ENCODE data around the gene GRK2.
"Not testable (repeated sequence)": the region's sequence is repeated elsewhere in the genome, so short reads cannot be mapped to it uniquely, and the experiment has no call there.

The GRK2 gene

DNA sequence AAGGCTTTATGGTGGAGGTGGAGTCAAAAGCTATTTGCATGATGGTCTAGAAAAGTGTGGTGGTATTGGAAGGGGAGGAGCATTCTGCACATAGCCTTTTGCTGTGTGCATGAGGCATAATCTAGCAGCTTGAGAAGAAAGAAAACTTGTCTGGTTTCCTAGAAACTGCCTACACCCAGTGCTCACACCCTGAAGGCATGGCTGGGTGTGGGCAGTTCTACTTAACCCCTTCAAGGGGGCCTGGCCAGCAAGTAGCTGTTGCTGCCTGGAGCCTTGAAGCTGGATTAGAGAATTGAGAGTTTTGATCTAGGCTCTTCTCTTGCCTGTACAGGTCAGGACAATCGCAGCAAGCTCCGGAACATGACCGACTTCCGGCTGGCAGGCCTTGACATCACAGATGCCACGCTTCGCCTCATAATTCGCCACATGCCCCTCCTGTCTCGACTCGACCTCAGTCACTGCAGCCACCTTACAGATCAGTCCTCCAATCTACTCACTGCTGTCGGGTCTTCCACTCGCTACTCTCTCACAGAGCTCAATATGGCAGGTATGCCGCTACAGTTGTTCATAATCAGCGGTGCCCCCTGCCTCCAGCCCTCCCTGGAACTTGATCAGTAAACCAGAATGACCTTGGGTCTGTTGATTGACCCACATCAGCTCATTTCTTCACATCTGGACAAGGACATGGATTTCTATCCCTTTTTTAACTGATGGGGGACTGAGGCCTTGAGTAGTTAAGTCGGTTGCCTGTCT lies 12.2 kb upstream of the GRK2 start:
- Histone ChIP-seq H3K9me3 (ENCODE audit: control insufficient read depth, low read length) (no peaks in the 10 kb centered on the region), H3K36me3 (ENCODE audit: control insufficient read depth, insufficient read depth, low read length) (peaks cover 67% of the 10 kb centered on the region), H3K4me1 (ENCODE audit: control insufficient read depth, insufficient read depth, low read length) (no peaks in the 10 kb centered on the region), H3K27me3 (ENCODE audit: control insufficient read depth, insufficient read depth, low read length, poor library complexity, severe bottlenecking) (no peaks in the 10 kb centered on the region), H3K27ac (ENCODE audit: insufficient read depth, low read depth, low read length, poor library complexity, severe bottlenecking) (no peak overlapping the region), H3K4me3 (ENCODE audit: insufficient read depth, low read depth, low read length) (no peak overlapping the region)
- 96% methylated on average over 14 of the region's 14 CpGs for WGBS, 2 experiments

DNA sequence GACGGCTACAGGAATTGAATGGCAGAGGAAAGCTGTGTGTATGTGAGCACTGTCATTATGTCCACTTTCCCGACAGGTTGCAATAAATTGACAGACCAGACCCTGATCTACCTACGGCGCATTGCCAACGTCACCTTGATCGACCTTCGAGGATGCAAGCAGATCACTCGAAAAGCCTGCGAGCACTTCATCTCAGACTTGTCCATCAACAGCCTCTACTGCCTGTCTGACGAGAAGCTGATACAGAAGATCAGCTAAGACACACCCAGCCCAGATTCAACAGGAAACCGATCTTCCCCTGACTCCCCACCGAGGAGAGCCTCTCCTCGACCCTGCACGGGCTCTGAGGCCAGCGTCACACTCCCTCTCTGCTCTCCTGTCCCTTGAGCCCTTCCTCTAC lies 11.5 kb upstream of the GRK2 start:
- WGBS, 2 experiments, result 94 to 95% methylated on average over 15 of the region's 15 CpGs
- Histone ChIP-seq H3K36me3 (ENCODE audit: control insufficient read depth, insufficient read depth, low read length) (peaks cover 61% of the 10 kb centered on the region), H3K27me3 (ENCODE audit: control insufficient read depth, insufficient read depth, low read length, poor library complexity, severe bottlenecking) (no peaks in the 10 kb centered on the region)

DNA sequence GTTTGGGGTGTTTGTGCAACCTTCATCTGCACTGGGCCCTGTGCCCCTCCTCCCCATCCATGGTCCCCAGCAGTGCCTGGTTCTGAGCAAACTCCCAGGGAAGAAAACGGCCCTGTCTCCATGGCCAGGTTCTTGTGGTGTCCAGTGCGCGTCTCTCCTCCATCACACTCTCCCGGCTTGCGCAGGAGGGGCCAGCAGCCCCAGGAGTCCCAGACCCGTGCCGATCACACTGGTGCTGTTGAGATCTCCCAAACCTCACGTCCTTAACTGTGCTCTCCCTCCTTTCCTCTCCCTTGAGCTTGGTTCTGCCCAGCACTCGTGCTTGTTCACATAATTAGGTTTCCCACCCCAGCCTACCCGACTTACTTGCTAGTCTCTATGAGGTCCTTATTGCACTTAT lies 10.9 kb upstream of the GRK2 start:
- 94 to 96% methylated on average over 10 of the region's 10 CpGs for WGBS, 2 experiments
- H3K27me3 ChIP-seq (ENCODE audit: control insufficient read depth, insufficient read depth, low read length, poor library complexity, severe bottlenecking), result no peaks in the 10 kb centered on the region
- no peaks in the 10 kb centered on the region for H3K9me3 ChIP-seq (ENCODE audit: control insufficient read depth, low read length)
- H3K36me3 ChIP-seq (ENCODE audit: control insufficient read depth, insufficient read depth, low read length), result peaks cover 58% of the 10 kb centered on the region
- no peak overlapping the region for H3K4me3 ChIP-seq (ENCODE audit: insufficient read depth, low read depth, low read length)
- no peaks in the 10 kb centered on the region for H3K4me1 ChIP-seq (ENCODE audit: control insufficient read depth, insufficient read depth, low read length)
- H3K27ac ChIP-seq (ENCODE audit: insufficient read depth, low read depth, low read length, poor library complexity, severe bottlenecking), result no peak overlapping the region

More for the DNA sequence above, 11.5 kb upstream of the GRK2 start:
- Histone ChIP-seq H3K4me1 (ENCODE audit: control insufficient read depth, insufficient read depth, low read length) (no peaks in the 10 kb centered on the region), H3K27ac (ENCODE audit: insufficient read depth, low read depth, low read length, poor library complexity, severe bottlenecking) (no peak overlapping the region), H3K4me3 (ENCODE audit: insufficient read depth, low read depth, low read length) (no peak overlapping the region), H3K9me3 (ENCODE audit: control insufficient read depth, low read length) (no peaks in the 10 kb centered on the region)

DNA sequence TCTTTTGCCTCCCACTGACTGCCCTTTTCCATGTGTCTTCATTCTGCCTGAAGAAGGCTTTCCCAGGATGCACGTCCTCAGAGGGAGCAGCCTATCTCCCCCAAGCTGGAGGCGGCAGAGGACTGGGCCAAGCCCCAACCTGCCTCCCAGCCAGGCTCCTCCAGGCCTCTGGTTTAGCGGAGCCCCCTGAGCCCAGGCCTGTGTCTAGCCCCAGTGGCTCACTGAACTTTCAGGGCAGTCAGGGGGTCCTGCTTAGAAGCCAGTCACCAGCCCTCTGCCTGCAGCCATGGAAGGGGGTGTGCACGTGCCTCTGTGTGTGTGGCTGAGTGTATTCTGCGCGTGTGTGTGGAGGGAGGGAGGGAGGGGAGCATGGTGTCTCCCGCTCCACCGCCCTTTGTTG lies 10.4 kb upstream of the GRK2 start:
- Histone ChIP-seq H3K4me3 (ENCODE audit: insufficient read depth, low read depth, low read length) (no peak overlapping the region), H3K27ac (ENCODE audit: insufficient read depth, low read depth, low read length, poor library complexity, severe bottlenecking) (no peak overlapping the region), H3K9me3 (ENCODE audit: control insufficient read depth, low read length) (no peaks in the 10 kb centered on the region), H3K36me3 (ENCODE audit: control insufficient read depth, insufficient read depth, low read length) (peaks cover 53% of the 10 kb centered on the region), H3K27me3 (ENCODE audit: control insufficient read depth, insufficient read depth, low read length, poor library complexity, severe bottlenecking) (no peaks in the 10 kb centered on the region), H3K4me1 (ENCODE audit: control insufficient read depth, insufficient read depth, low read length) (no peaks in the 10 kb centered on the region)
- WGBS, 2 experiments, result 95 to 97% methylated on average over 8 of the region's 8 CpGs

DNA sequence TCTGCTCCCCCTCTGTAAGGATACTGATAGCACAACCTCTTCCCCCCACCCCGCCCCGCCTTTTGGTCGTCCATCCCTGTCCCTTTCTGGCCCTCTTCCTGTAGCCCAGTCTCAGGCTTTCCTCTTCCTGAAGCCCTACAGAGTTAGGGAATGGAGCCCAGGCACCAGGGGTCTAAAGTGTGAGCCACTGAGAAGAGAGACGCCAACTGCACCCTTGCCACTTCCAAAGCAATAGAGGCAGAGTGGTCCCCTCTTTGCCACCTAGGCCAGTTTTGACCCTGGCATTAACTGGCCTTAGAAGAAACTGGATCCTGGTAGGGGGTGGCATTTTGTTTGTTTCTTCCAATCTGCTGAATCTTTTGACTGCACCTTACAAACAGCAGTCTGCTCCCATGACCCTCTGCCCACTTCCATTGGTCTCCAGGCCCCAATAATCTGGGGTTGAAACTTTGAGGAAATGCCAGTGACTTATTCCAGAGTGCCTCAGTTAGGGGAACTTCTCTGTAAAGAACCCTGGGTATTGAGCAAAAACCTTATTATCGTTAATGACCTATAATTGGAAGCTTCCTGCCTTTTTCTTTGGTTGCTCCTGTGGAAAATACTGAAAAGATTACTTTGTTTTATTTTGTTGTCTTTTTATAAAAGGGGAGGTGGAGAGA lies 9.7 kb upstream of the GRK2 start:
- no peaks in the 10 kb centered on the region for H3K9me3 ChIP-seq (ENCODE audit: control insufficient read depth, low read length)
- no peak overlapping the region for H3K4me3 ChIP-seq (ENCODE audit: insufficient read depth, low read depth, low read length)
- no peak overlapping the region for H3K27ac ChIP-seq (ENCODE audit: insufficient read depth, low read depth, low read length, poor library complexity, severe bottlenecking)
- peaks cover 47% of the 10 kb centered on the region for H3K36me3 ChIP-seq (ENCODE audit: control insufficient read depth, insufficient read depth, low read length)
- WGBS, 2 experiments, result 96 to 98% methylated on average over 5 of the region's 5 CpGs
- H3K27me3 ChIP-seq (ENCODE audit: control insufficient read depth, insufficient read depth, low read length, poor library complexity, severe bottlenecking), result peaks cover under 1% of the 10 kb centered on the region
- H3K4me1 ChIP-seq (ENCODE audit: control insufficient read depth, insufficient read depth, low read length), result no peaks in the 10 kb centered on the region

DNA sequence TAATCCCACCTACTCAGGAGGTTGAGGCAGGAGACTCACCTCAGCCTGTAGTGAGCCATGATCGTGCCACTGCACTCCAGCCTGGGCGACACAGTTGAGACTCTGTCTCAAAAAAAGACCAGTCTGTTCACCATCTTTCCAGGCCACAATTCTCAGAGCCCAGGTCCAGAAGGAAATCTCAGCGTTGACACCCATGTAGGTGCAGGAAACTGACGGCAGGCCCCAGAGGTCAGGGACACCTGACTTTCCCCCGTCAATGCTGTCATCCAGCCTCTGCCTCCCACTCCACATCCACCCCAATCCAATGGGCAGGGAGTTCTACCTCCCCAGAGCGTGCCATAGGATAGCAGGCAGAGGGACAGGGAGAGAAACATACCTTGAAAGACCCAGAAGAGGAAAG lies 5.9 kb upstream of the GRK2 start:
- no peaks in the 10 kb centered on the region for H3K9me3 ChIP-seq (ENCODE audit: control insufficient read depth, low read length)
- H3K4me1 ChIP-seq (ENCODE audit: control insufficient read depth, insufficient read depth, low read length), result no peaks in the 10 kb centered on the region
- 93 to 94% methylated on average over 6 of the region's 6 CpGs for WGBS, 2 experiments
- peaks cover 19% of the 10 kb centered on the region for H3K27me3 ChIP-seq (ENCODE audit: control insufficient read depth, insufficient read depth, low read length, poor library complexity, severe bottlenecking)
- H3K27ac ChIP-seq (ENCODE audit: insufficient read depth, low read depth, low read length, poor library complexity, severe bottlenecking), result no peak overlapping the region
- no peak overlapping the region for H3K4me3 ChIP-seq (ENCODE audit: insufficient read depth, low read depth, low read length)
- peaks cover 9% of the 10 kb centered on the region for H3K36me3 ChIP-seq (ENCODE audit: control insufficient read depth, insufficient read depth, low read length)

DNA sequence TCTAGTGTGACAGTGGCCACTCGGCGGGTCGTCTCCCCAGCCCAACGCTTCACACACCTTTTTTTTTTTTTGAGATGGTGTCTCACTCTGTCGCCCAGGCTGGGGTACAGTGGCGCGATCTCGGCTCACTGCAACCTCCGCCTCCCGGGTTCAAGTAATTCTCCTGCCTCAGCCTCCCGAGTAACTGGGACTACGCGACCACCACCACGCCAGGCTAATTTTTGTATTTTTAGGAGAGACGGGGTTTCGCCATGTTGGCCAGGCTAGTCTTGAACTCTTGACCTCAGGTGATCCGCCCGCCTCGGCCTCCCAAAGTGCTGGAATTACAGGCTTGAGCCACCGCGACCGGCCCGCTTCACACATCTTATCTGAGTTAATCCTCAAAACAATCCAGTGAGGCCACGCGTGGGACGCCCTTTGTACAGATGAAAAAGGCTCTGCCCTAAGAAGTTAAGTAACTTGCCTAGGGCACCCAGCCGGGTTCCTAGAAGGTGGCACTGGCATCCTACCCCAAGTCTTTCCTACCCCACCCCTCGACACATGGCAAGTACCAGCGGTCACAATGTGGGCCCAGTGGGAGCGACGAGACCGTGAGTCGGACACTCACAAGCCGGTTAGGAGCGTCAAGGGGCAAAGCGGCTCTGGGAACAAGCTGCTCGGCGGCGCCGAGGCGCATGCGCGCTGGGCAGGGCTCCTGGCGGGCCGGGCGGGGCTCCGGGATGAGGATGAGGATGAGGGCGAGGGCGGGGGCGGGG lies 5.2 kb upstream of the GRK2 start:
- not testable (repeated sequence) for H3K4me1 ChIP-seq (ENCODE audit: control insufficient read depth, insufficient read depth, low read length); H3K36me3 ChIP-seq (ENCODE audit: control insufficient read depth, insufficient read depth, low read length); H3K9me3 ChIP-seq (ENCODE audit: control insufficient read depth, low read length); H3K27ac ChIP-seq (ENCODE audit: insufficient read depth, low read depth, low read length, poor library complexity, severe bottlenecking)
- 41 to 42% methylated on average over 50 of the region's 50 CpGs for WGBS, 2 experiments
- H3K27me3 ChIP-seq (ENCODE audit: control insufficient read depth, insufficient read depth, low read length, poor library complexity, severe bottlenecking), result peaks cover 25% of the 10 kb centered on the region
- H3K4me3 ChIP-seq (ENCODE audit: insufficient read depth, low read depth, low read length), result peak overlapping the region; percentile 26

DNA sequence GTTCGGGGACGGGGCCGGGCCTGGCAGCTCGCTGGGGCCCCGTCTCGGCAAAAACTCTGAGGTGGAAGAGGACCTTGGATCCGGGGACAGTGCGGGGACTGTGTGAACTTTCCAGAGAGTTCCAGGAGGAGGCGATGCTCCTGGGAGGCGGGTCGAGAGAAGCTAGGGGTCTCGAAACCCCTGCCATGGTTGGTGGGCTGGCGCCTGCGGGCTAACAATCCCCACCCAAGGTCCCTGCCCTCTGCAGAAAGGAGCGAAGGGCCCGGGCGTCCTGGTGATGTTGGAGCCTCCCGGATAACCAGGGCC lies 4.7 kb upstream of the GRK2 start:
- peaks cover 3% of the 10 kb centered on the region for H3K36me3 ChIP-seq (ENCODE audit: control insufficient read depth, insufficient read depth, low read length)
- WGBS, 2 experiments, result 11 to 14% methylated on average over 18 of the region's 18 CpGs
- peak overlapping the region; percentile 26 for H3K4me3 ChIP-seq (ENCODE audit: insufficient read depth, low read depth, low read length)
- no peaks in the 10 kb centered on the region for H3K4me1 ChIP-seq (ENCODE audit: control insufficient read depth, insufficient read depth, low read length)
- peaks cover 25% of the 10 kb centered on the region for H3K27me3 ChIP-seq (ENCODE audit: control insufficient read depth, insufficient read depth, low read length, poor library complexity, severe bottlenecking)
- no peak overlapping the region for H3K27ac ChIP-seq (ENCODE audit: insufficient read depth, low read depth, low read length, poor library complexity, severe bottlenecking)
- H3K9me3 ChIP-seq (ENCODE audit: control insufficient read depth, low read length), result no peaks in the 10 kb centered on the region

DNA sequence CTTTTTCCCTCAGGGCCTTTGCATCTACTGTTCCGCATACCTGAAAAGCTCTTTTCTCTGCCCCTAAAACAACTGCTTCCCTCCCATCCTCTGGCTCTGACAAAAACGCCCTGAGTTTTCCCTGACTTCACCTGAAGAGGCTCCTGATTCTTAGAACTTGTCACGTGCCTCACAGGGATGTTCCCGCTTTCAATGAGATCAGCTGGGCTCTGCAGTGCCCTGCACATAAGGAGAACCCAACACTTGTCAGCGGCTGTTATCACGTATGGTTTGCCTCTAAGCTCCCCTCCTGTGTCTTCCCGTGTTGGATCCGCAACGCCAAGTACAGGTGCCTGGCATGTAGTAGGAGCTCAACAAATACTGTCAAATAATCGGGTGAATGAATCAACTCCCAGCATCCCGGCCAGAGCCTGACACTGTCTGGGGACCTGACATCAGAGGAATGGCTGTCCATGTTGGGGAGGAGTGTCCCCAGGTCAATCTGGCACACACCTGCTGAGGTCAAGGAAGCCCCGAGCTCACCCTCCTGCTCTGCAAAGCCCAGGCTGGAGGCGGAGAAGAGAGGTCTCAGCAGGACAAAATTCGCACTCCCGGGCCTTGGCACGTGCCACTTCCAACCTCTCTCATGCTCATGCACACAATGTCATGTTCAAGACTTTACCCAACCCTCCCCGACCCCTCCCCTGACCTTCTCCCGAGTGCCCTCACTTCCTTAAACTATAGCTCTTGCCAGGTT lies 4.2 kb upstream of the GRK2 start:
- Histone ChIP-seq H3K4me3 (ENCODE audit: insufficient read depth, low read depth, low read length) (no peak overlapping the region), H3K27ac (ENCODE audit: insufficient read depth, low read depth, low read length, poor library complexity, severe bottlenecking) (no peak overlapping the region), H3K27me3 (ENCODE audit: control insufficient read depth, insufficient read depth, low read length, poor library complexity, severe bottlenecking) (peaks cover 25% of the 10 kb centered on the region), H3K36me3 (ENCODE audit: control insufficient read depth, insufficient read depth, low read length) (no peaks in the 10 kb centered on the region), H3K9me3 (ENCODE audit: control insufficient read depth, low read length) (no peaks in the 10 kb centered on the region), H3K4me1 (ENCODE audit: control insufficient read depth, insufficient read depth, low read length) (no peaks in the 10 kb centered on the region)
- 58 to 60% methylated on average over 17 to 18 of the region's 18 CpGs for WGBS, 2 experiments
